ENCODE results near the gene JTB.

- TF ChIP-seq CTCF (IDR thresholded peaks at IDR 0.05; ENCODE audit: poor library complexity, severe bottlenecking) (no peak), EP300 (conservative IDR thresholded peaks at IDR 0.05; ENCODE audit: poor library complexity, severe bottlenecking) (no peak), RAD21 (conservative IDR thresholded peaks at IDR 0.05) (no peak)
These were observed 28.7 kb upstream of the JTB start for GRCh38 chr1:154006136-154006535.

All from neural cell (in vitro differentiated cells).